HepG2 (cell line): ENCODE results near the gene MLANA. TPM values are rescaled to one million over a fixed set of nuclear protein-coding genes. Genes with fewer than 3 reads are reported as not detected.

Experiments
- HNF1A ChIP-seq, 2 experiments: sonication (generic) in 1 of 2; formaldehyde crosslinking in 1 of 2; IDR thresholded peaks; 2 replicates each; pipeline versions ENCODE4 v1.4.0 to v1.6.1; 2016 to 2020; ENCODE audit warnings: borderline replicate concordance in 1 of 2, low read depth in 1 of 2, mild to moderate bottlenecking in 1 of 2, missing genetic modification reagents in 1 of 2
- JUND ChIP-seq: sonication (generic); formaldehyde crosslinking; IDR thresholded peaks from 2 replicates; pipeline ENCODE4 v1.8.0; 2022; ENCODE audit warnings: mild to moderate bottlenecking, missing genetic modification reagents
- RBM22 ChIP-seq: fragments of 200-400 bp; formaldehyde crosslinking; optimal IDR thresholded peaks from 2 replicates; pipeline ENCODE3; 2017; ENCODE audit warnings: mild to moderate bottlenecking, low read length, moderate library complexity
- XBP1 ChIP-seq: sonication (generic); formaldehyde crosslinking; IDR thresholded peaks from 2 replicates; pipeline ENCODE4 v1.5.0; 2020; ENCODE audit warnings: missing genetic modification reagents
- ZNF383 ChIP-seq: sonication (generic); formaldehyde crosslinking; IDR thresholded peaks from 2 replicates; pipeline ENCODE4 v1.4.0; 2020; ENCODE audit warnings: missing genetic modification reagents, mild to moderate bottlenecking, borderline replicate concordance
- ZNF552 ChIP-seq: sonication (generic); formaldehyde crosslinking; IDR thresholded peaks from 2 replicates; pipeline ENCODE4 v1.9.0; 2022; ENCODE audit warnings: missing genetic modification reagents, mild to moderate bottlenecking, borderline replicate concordance
- ZNF556 ChIP-seq: sonication (generic); formaldehyde crosslinking; IDR thresholded peaks from 2 replicates; pipeline ENCODE4 v1.4.0; 2020; ENCODE audit warnings: mild to moderate bottlenecking, missing genetic modification reagents, borderline replicate concordance
- ZNF577 ChIP-seq: sonication (generic); formaldehyde crosslinking; IDR thresholded peaks from 2 replicates; pipeline ENCODE4 v1.4.0; 2020; ENCODE audit warnings: mild to moderate bottlenecking, low read depth, missing genetic modification reagents, borderline replicate concordance
- ZNF839 ChIP-seq: sonication (generic); formaldehyde crosslinking; IDR thresholded peaks from 2 replicates; pipeline ENCODE4 v1.4.0; 2020; ENCODE audit warnings: missing genetic modification reagents, mild to moderate bottlenecking, borderline replicate concordance
- polyA plus RNA-seq, 8 experiments: library from polyadenylated mRNA; depleted of rRNA in 3 of 8; stranded (reverse) in 7 of 8; unstranded in 1 of 8; fragments of >200 nt; fragmentation: Illumina TruSeq in 4 of 8; extraction: Trizol in 4 of 8; gene quantifications; 2 replicates each; pipeline versions ENCODE4 v1.2.1 to v1.2.3, GENCODE V29; 2011 to 2016; ENCODE audit warnings: low read depth in 4 of 8, missing spikeins in 1 of 8, mixed read lengths in 1 of 8; ENCODE audit not compliant: insufficient read depth in 1 of 8
- total RNA-seq, 5 experiments: library from RNA; depleted of rRNA; stranded (reverse); fragments of >200 nt; fragmentation: Illumina TruSeq; extraction: Trizol; gene quantifications; 2 replicates each; pipeline ENCODE4 v1.2.3, GENCODE V29; 2016; ENCODE audit warnings: low read depth in 1 of 5
- TF ChIP-seq, protein P1 (sequence below): sonication (generic); formaldehyde crosslinking; IDR thresholded peaks from 2 replicates; pipeline ENCODE4 v1.9.0; 2022; ENCODE audit warnings: low read depth, missing genetic modification reagents
- TF ChIP-seq, protein P2 (sequence below): sonication (generic); formaldehyde crosslinking; IDR thresholded peaks from 2 replicates; pipeline ENCODE4 v1.5.0; 2020; ENCODE audit warnings: missing genetic modification reagents
- TF ChIP-seq, protein P3 (sequence below): sonication (generic); formaldehyde crosslinking; IDR thresholded peaks from 2 replicates; pipeline ENCODE4 v1.5.0; 2020; ENCODE audit warnings: missing genetic modification reagents

MLANA gene
- total and polyA plus RNA-seq, 2 of the 13 experiments (the other 11 are each of a cell fraction or from before 2014, with no cell fraction given), result 0.11 to 0.18 TPM

- TF ChIP-seq HNF1A (IDR thresholded peaks at IDR 0.05; ENCODE audit: low read depth), result no peak
- TF ChIP-seq HNF1A (CRISPR knock-in tag; IDR thresholded peaks at IDR 0.05; ENCODE audit: borderline replicate concordance), result 0 out of 2 replicates have a peak, but pooled peaks have one; percentile 22
- TF ChIP-seq, protein P1, sequence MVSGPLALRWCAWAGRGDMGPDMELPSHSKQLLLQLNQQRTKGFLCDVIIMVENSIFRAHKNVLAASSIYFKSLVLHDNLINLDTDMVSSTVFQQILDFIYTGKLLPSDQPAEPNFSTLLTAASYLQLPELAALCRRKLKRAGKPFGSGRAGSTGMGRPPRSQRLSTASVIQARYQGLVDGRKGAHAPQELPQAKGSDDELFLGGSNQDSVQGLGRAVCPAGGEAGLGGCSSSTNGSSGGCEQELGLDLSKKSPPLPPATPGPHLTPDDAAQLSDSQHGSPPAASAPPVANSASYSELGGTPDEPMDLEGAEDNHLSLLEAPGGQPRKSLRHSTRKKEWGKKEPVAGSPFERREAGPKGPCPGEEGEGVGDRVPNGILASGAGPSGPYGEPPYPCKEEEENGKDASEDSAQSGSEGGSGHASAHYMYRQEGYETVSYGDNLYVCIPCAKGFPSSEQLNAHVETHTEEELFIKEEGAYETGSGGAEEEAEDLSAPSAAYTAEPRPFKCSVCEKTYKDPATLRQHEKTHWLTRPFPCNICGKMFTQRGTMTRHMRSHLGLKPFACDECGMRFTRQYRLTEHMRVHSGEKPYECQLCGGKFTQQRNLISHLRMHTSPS (CRISPR knock-in tag), result no peak
- TF ChIP-seq ZNF577, result no peak
- TF ChIP-seq, protein P2, sequence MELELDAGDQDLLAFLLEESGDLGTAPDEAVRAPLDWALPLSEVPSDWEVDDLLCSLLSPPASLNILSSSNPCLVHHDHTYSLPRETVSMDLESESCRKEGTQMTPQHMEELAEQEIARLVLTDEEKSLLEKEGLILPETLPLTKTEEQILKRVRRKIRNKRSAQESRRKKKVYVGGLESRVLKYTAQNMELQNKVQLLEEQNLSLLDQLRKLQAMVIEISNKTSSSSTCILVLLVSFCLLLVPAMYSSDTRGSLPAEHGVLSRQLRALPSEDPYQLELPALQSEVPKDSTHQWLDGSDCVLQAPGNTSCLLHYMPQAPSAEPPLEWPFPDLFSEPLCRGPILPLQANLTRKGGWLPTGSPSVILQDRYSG, result no peak
- TF ChIP-seq, protein P3, sequence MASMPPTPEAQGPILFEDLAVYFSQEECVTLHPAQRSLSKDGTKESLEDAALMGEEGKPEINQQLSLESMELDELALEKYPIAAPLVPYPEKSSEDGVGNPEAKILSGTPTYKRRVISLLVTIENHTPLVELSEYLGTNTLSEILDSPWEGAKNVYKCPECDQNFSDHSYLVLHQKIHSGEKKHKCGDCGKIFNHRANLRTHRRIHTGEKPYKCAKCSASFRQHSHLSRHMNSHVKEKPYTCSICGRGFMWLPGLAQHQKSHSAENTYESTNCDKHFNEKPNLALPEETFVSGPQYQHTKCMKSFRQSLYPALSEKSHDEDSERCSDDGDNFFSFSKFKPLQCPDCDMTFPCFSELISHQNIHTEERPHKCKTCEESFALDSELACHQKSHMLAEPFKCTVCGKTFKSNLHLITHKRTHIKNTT (CRISPR knock-in tag), result no peak
- TF ChIP-seq XBP1 (CRISPR knock-in tag), result no peak
- no peak for TF ChIP-seq JUND (CRISPR knock-in tag)
- TF ChIP-seq ZNF556 (CRISPR knock-in tag), result no peak
- TF ChIP-seq RBM22, result no peak
- TF ChIP-seq ZNF839 (CRISPR knock-in tag), result no peak
- no peak for TF ChIP-seq ZNF552
- no peak for TF ChIP-seq ZNF383 (CRISPR knock-in tag)
Measured at GRCh38 chr9:5869315-5870019, 21.2 kb upstream of the MLANA start (continued).
